Kidney (tissue), 14 donors: Measurements from ENCODE around the gene COL6A6. TPM values are rescaled to one million over a fixed set of nuclear protein-coding genes. Genes with fewer than 3 reads are reported as not detected.

Source experiments
- DNase-seq, 5 donors: peaks; one replicate each; pipeline ENCODE4 v3.0.0-alpha.2; 2013 to 2020
- FAIRE-seq: peaks from 2 replicates; lab custom pipeline; 2012; peaks lifted over from hg19 to GRCh38; lab: Jason Lieb, UNC
- H3K27ac ChIP-seq, 2 donors: one replicate each; pipeline ENCODE4 v1.7.0; 2013; ENCODE audit warnings: low read depth in 2 of 2, low read length in 2 of 2, inconsistent platforms in 1 of 2
- H3K27me3 ChIP-seq: one replicate; pipeline ENCODE4 v1.7.1; 2013; ENCODE audit warnings: low read length, inconsistent platforms; ENCODE audit not compliant: control insufficient read depth, insufficient read depth
- H3K36me3 ChIP-seq, 3 donors: one replicate each; pipeline versions ENCODE4 v1.7.0 to v1.7.1; 2013; ENCODE audit warnings: low read length in 3 of 3, control low read depth in 1 of 3, inconsistent platforms in 1 of 3; ENCODE audit not compliant: insufficient read depth in 3 of 3, control insufficient read depth in 2 of 3
- H3K4me1 ChIP-seq, 3 donors: one replicate each; pipeline versions ENCODE4 v1.7.0 to v1.7.1; 2013; ENCODE audit warnings: low read length in 3 of 3, inconsistent platforms in 1 of 3, low read depth in 1 of 3; ENCODE audit not compliant: control insufficient read depth in 2 of 3, insufficient read depth in 2 of 3
- H3K4me3 ChIP-seq, 3 donors: one replicate each; pipeline versions ENCODE4 v1.7.0 to v1.8.1; 2013; ENCODE audit warnings: low read length in 3 of 3, control low read depth in 1 of 3, inconsistent platforms in 1 of 3
- H3K9ac ChIP-seq, 3 donors: one replicate each; pipeline versions ENCODE4 v1.7.0 to v1.7.1; 2013; ENCODE audit warnings: low read length in 3 of 3, control low read depth in 1 of 3, inconsistent platforms in 1 of 3
- H3K9me3 ChIP-seq, 3 donors: one replicate each; pipeline versions ENCODE4 v1.7.0 to v1.7.1; 2013; ENCODE audit warnings: low read length in 3 of 3, control low read depth in 1 of 3, inconsistent platforms in 1 of 3; ENCODE audit not compliant: control insufficient read depth in 2 of 3, insufficient read depth in 1 of 3
- intact Hi-C: fragments of 100-400 bp; cut with DNase I; formaldehyde crosslinking; loops from one replicate; pipeline ENCODE4 v1.11.1; 2022
- polyA plus RNA-seq: library from polyadenylated mRNA; stranded (reverse); fragments of 350-450 nt; fragmentation: Illumina TruSeq; extraction: RNeasy Lipid Tissue Mini Kit (QIAGEN cat#74804); gene quantifications from one replicate; pipeline ENCODE4 v1.2.3, GENCODE V29; 2014; ENCODE audit warnings: low read depth, low replicate concordance; ENCODE audit not compliant: insufficient read depth
- total RNA-seq: library from RNA; stranded (reverse); fragmentation: NEBNext Ultra II Directional; extraction: Animal tissue kit (Norgen Biotek cat#: 25700); gene quantifications from one replicate; pipeline ENCODE4 v1.2.1, GENCODE V29; 2021
- TF ChIP-seq, protein P1 (sequence below): IDR thresholded peaks from 3 replicates; pipeline ENCODE4 v1.5.1; 2012; ENCODE audit warnings: mild to moderate bottlenecking, moderate library complexity, borderline replicate concordance; ENCODE audit not compliant: insufficient read depth; ENCODE audit errors: extremely low read depth
- donor health status: control.
- donor health status: control.
- donor health status: control.
- donor health status: control.
- donor health status: control.
- donor health status: DM: yes; HTN: yes; CAD: no.
- donor health status: Normal renal cell carcinoma (clear cell type).

COL6A6 gene
- total and polyA plus RNA-seq, 2 donors from 2014 or later: 0.25 TPM; not detected in 1

DNA sequence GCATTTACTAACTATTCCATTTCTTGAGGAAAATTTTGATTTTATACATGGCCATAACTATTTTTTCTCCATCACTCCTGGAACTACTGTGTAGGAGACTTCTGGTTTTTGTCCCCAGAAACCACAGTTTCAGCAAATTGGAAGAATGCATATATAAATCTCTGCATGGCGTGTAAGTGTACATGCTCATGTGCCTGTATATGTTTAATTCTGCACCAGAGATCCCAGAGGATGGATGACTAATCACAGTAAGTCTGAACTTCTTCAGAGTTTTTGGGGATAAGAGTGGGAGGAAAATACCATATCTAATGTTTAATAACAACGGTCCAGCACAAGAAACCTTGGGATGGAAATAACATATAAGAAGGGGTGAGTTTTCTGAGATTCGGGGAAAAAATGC lies 10.9 kb upstream of the COL6A6 start:
- Histone ChIP-seq H3K27me3 (no peaks in the 10 kb centered on the region), H3K36me3 (no peaks in the 10 kb centered on the region), H3K4me1 (no peaks in the 10 kb centered on the region), H3K9me3 (no peaks in the 10 kb centered on the region), H3K27ac (no peak overlapping the region), H3K9ac (no peak overlapping the region), H3K4me3 (no peak overlapping the region)
- FAIRE-seq: no peak
- intact Hi-C loops: no loop called here
- no peak for DNase-seq
- TF ChIP-seq, protein P1, sequence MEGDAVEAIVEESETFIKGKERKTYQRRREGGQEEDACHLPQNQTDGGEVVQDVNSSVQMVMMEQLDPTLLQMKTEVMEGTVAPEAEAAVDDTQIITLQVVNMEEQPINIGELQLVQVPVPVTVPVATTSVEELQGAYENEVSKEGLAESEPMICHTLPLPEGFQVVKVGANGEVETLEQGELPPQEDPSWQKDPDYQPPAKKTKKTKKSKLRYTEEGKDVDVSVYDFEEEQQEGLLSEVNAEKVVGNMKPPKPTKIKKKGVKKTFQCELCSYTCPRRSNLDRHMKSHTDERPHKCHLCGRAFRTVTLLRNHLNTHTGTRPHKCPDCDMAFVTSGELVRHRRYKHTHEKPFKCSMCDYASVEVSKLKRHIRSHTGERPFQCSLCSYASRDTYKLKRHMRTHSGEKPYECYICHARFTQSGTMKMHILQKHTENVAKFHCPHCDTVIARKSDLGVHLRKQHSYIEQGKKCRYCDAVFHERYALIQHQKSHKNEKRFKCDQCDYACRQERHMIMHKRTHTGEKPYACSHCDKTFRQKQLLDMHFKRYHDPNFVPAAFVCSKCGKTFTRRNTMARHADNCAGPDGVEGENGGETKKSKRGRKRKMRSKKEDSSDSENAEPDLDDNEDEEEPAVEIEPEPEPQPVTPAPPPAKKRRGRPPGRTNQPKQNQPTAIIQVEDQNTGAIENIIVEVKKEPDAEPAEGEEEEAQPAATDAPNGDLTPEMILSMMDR: no peak

DNA sequence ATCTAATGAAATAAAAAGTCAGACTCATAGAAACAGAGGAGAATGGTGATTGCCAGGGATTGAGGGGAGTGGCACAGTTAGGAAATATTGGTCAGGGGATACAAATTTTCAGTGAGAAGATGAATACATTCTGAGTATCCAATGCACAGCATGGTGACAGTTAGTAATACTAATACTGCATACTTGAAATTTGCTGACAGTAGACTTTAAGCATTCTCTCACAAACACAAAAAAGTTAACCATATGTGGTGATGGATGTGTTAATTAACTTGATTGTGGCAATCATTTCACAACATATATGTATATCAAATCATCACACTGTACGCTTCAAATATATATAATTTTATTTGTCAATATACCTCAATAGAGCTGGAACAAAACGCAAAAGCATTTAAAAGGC lies 9.2 kb upstream of the COL6A6 start:
- no peaks in the 10 kb centered on the region for H3K9me3 ChIP-seq
- H3K4me3 ChIP-seq: no peak overlapping the region
- no peaks in the 10 kb centered on the region for H3K36me3 ChIP-seq
- DNase-seq (no peak), FAIRE-seq (no peak)
- no peaks in the 10 kb centered on the region for H3K27me3 ChIP-seq
- H3K4me1 ChIP-seq: no peaks in the 10 kb centered on the region
- H3K9ac ChIP-seq: no peak overlapping the region
- TF ChIP-seq, protein P1: no peak
- H3K27ac ChIP-seq: no peak overlapping the region
- intact Hi-C loops: no loop called here

DNA sequence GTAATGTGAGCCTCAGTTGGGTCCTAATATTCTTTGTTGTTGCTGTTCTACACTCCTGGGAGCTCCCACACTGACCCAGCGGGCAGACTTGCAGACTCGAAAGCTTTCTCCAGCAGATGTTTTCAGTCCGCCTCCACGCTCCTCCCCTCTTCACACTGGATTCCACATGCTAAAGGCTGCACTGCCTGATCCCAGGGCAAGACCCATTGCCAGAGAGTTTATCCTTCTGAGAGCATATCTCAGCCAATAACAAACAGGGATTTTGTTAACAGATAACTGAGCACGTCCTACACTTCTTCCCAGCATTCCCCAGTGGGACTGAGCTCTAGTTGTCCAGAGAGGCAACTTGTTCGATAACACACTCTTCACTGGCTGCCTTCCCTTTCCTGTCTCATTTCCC lies 8.0 kb upstream of the COL6A6 start:
- H3K4me3 ChIP-seq: no peak overlapping the region
- FAIRE-seq: no peak

More for the DNA sequence above, 8.0 kb upstream of the COL6A6 start:
- H3K27ac ChIP-seq: no peak overlapping the region
- no peak overlapping the region for H3K9ac ChIP-seq
- H3K9me3 ChIP-seq: no peaks in the 10 kb centered on the region
- peak; percentile 58 to 85 (median 78) for DNase-seq
- intact Hi-C loops: no loop called here
- no peaks in the 10 kb centered on the region for H3K36me3 ChIP-seq
- no peaks in the 10 kb centered on the region for H3K27me3 ChIP-seq
- TF ChIP-seq, protein P1: no peak
- no peaks in the 10 kb centered on the region for H3K4me1 ChIP-seq
